IPS-18a (cell line): ENCODE data around the gene STIMATE.

Experiments
- H3K27ac ChIP-seq: one replicate; pipeline ENCODE4 v1.5.1; 2013; ENCODE audit warnings: low read length
- H3K27me3 ChIP-seq: one replicate; pipeline ENCODE4 v1.6.1; 2013; ENCODE audit warnings: mild to moderate bottlenecking, low read length; ENCODE audit not compliant: control insufficient read depth, insufficient read depth
- H3K36me3 ChIP-seq: one replicate; pipeline ENCODE4 v1.6.1; 2013; ENCODE audit warnings: low read depth, low read length; ENCODE audit not compliant: control insufficient read depth
- H3K4me1 ChIP-seq: one replicate; pipeline ENCODE4 v1.6.1; 2013; ENCODE audit warnings: low read depth, low read length; ENCODE audit not compliant: control insufficient read depth
- H3K4me3 ChIP-seq: one replicate; pipeline ENCODE4 v1.5.1; 2013; ENCODE audit warnings: low read length
- H3K9ac ChIP-seq: one replicate; pipeline ENCODE4 v1.6.1; 2013; ENCODE audit warnings: mild to moderate bottlenecking, low read length, moderate library complexity
- H3K9me3 ChIP-seq: one replicate; pipeline ENCODE4 v1.6.1; 2013; ENCODE audit warnings: low read depth, low read length; ENCODE audit not compliant: control insufficient read depth

STIMATE gene

GRCh38 chr3:52879090-52879489 is 18.3 kb downstream of the STIMATE start:
- Histone ChIP-seq H3K36me3 (no peaks in the 10 kb centered on the region), H3K27me3 (no peaks in the 10 kb centered on the region), H3K27ac (no peak overlapping the region), H3K9ac (no peak overlapping the region), H3K4me1 (peaks cover 6% of the 10 kb centered on the region), H3K4me3 (no peak overlapping the region), H3K9me3 (no peaks in the 10 kb centered on the region)

- Histone ChIP-seq H3K9ac (no peak overlapping the region), H3K4me3 (no peak overlapping the region), H3K36me3 (no peaks in the 10 kb centered on the region), H3K27me3 (no peaks in the 10 kb centered on the region), H3K4me1 (peaks cover 6% of the 10 kb centered on the region), H3K27ac (no peak overlapping the region), H3K9me3 (no peaks in the 10 kb centered on the region)
Observed at GRCh38 chr3:52877085-52877484, 20.3 kb downstream of the STIMATE start.

DNA sequence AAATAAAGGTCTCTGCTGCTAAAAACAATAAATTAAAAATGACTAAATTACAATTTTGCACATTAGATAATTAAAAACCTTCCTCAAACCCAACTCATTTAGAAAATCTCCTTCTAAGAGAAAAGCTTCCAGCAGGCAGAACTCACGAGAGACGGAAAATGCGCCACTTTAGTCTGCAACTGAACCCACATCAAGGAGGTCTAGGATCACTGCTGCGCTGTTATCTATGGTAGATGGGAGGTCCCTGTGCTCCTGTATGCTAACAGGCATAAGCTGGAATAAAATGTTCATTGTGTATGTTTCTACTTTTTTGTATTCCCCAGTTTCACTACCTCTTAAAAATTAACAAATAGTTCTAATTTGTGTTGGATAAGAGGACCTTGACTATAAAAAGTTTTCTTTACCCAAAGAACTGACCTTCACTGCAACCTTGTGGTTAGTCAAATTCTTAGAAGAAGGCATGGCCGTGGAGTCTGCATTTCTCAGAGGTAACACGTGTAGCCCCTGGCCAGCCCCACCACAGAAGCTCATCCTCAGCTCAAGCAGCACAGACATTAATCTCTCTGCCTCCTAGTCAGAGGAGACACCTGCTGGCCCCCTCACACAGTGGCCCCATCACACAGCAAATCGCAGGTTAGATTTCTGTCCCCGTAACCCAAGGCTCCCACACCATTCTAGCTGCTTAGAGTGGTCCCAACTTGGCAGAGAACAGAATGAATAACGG is 22.3 kb downstream of the STIMATE start:
- Histone ChIP-seq H3K4me1 (peaks cover 6% of the 10 kb centered on the region), H3K9ac (no peak overlapping the region), H3K27me3 (no peaks in the 10 kb centered on the region), H3K9me3 (no peaks in the 10 kb centered on the region), H3K4me3 (no peak overlapping the region), H3K36me3 (no peaks in the 10 kb centered on the region), H3K27ac (no peak overlapping the region)

DNA sequence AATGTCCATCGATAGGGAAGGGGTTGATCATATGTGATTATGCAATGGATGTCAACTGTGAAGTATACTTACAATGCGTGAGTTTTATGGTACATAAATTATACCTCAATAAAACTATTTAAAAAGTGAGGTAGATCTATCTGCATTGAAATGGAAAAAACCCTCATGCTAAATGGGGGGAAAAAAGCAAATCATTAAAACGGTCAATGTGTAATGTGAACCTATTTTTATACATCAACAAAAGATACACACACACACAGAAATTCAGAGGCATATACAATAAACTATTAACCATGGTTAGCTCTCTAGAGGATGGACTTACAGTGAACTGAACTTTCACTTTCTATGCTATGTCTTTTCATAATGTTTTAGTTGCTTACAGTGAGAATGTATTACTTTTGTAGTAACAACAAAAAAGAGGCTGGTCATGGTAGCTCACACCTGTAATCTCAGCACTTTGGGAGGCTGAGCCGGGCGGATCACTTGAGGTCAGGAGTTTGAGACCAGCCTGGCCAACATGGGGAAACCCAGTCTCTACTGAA is 23.1 kb downstream of the STIMATE start:
- Histone ChIP-seq H3K27ac (no peak overlapping the region), H3K9me3 (no peaks in the 10 kb centered on the region), H3K9ac (no peak overlapping the region), H3K4me1 (peaks cover 6% of the 10 kb centered on the region), H3K4me3 (no peak overlapping the region), H3K36me3 (no peaks in the 10 kb centered on the region), H3K27me3 (no peaks in the 10 kb centered on the region)

DNA sequence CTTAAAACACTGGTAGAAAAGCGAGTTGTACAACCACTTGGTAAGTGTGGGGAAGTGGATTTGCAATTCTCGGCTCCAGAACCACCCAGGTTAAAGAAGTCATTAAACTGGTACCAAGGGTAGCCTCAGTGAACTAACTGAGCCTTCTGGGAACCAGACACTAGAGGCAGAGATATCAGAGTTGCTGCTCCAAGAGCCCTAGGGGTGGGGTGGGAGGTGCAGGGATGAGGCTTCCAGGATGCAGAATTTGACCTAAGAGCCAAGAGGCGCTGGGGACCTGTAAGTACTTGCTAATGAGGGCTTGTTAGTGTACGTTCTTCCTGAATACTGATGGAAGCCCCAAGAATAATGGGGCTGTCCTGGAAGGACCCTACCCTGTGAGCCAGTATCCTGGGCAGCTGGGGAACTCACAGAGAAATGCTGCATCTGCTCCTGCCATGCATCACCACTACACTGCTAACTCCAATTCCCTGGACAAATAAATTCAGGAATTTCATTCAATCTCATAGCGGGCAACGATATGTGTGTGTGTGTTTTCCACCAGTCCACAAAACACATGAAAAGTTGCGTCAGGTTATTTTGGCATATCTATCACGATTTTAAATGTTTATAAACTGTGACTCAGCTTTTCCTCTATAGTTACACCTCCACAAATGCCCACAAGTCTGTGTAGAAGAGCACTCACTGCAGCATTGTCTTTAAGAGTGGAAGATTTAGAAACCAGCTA is 23.8 kb downstream of the STIMATE start:
- H3K9ac ChIP-seq, result no peak overlapping the region
- H3K36me3 ChIP-seq, result no peaks in the 10 kb centered on the region
- peaks cover 6% of the 10 kb centered on the region for H3K4me1 ChIP-seq
- H3K4me3 ChIP-seq, result no peak overlapping the region
- H3K27ac ChIP-seq, result no peak overlapping the region
- H3K27me3 ChIP-seq, result no peaks in the 10 kb centered on the region
- no peaks in the 10 kb centered on the region for H3K9me3 ChIP-seq

DNA sequence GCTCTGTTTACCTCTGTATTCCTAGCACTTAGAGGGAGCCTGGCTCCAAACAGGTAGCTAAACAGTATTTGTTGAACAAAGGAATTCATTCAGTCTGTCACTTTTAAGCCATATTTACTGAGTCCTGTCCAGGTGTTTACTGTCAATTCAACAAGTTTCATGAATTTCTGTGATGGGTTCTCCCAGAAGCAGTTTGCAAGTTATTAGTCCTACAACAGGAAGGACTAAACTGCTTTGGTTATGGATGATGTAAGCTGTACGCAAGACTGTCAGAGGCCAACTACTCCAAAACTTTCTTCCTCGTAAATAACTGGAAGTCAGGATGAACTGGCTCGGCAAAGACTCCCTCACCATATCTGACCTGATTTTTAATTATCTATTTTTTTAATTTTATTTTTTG is 25.1 kb downstream of the STIMATE start:
- Histone ChIP-seq H3K9ac (no peak overlapping the region), H3K4me1 (peaks cover 6% of the 10 kb centered on the region), H3K9me3 (no peaks in the 10 kb centered on the region), H3K4me3 (no peak overlapping the region), H3K27me3 (no peaks in the 10 kb centered on the region), H3K27ac (no peak overlapping the region), H3K36me3 (no peaks in the 10 kb centered on the region)

- Histone ChIP-seq H3K9ac (no peak overlapping the region), H3K4me3 (no peak overlapping the region), H3K4me1 (peaks cover 6% of the 10 kb centered on the region), H3K27me3 (no peaks in the 10 kb centered on the region), H3K9me3 (no peaks in the 10 kb centered on the region), H3K27ac (no peak overlapping the region), H3K36me3 (no peaks in the 10 kb centered on the region)
Observed at GRCh38 chr3:52871761-52872160, 25.6 kb downstream of the STIMATE start.

DNA sequence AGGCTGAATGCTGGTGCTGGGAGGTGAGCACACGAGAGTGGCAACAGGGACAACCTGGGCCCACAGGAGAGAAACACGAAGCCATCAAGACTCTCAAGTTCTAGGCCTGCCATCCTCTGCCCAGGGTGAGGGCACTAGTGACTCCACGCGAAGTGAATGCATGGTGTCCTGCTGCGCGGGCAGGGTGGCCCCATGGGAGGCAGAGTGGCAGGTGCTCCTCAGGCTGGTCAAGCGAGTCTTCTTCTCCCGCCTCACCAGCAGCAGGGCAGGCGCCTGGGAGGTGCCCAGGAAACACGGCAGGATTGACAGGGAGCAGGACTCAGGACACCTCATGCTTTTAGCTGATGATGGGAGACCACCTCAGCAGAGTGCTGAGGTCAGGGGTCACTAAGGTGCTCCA is 26.9 kb downstream of the STIMATE start:
- no peaks in the 10 kb centered on the region for H3K9me3 ChIP-seq

DNA sequence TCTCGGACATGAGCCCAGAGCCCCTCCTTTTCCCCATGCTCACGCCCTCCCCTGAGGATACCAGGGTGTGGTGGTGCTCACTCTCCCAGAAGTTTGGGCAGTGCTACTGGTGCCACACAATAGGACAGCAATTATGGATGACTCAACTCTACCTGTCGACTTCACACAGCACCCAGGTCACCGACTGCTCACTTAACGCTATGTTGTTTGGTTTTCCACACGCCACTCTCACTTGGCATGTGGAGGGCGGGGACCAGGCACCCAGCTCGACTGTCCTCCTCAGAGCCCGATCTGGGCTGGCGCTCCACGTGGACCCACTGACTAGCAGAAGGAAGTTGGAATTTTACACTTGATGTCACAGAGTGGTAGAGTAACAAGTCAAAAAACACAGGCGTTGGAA is 30.9 kb downstream of the STIMATE start:
- Histone ChIP-seq H3K4me3 (no peak overlapping the region), H3K27ac (no peak overlapping the region), H3K4me1 (no peaks in the 10 kb centered on the region), H3K27me3 (no peaks in the 10 kb centered on the region), H3K36me3 (no peaks in the 10 kb centered on the region), H3K9ac (no peak overlapping the region), H3K9me3 (no peaks in the 10 kb centered on the region)

More for the DNA sequence above, 26.9 kb downstream of the STIMATE start:
- Histone ChIP-seq H3K36me3 (no peaks in the 10 kb centered on the region), H3K9ac (no peak overlapping the region), H3K4me3 (no peak overlapping the region), H3K27me3 (no peaks in the 10 kb centered on the region), H3K4me1 (peaks cover 2% of the 10 kb centered on the region), H3K27ac (no peak overlapping the region)

DNA sequence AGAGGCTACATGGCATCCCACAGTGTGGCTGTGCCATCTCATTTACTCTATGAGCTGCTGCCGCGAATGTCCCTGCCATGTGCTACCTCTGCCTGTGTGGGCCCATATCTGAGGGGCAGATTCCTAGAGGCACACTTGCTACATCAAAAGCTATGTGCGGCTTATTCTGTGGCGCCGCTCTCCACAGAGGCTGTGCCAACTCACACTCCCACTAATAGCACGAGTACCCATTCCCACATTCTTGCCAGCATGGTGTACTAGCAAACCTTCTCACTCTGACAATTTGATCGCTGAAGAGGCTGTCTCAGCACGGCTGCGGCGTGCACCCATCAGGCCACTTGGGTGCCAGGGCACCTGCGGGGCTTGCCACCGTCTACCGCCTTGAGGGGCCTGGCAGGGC is 31.4 kb downstream of the STIMATE start:
- H3K4me3 ChIP-seq, result no peak overlapping the region
- H3K9ac ChIP-seq, result no peak overlapping the region
- H3K4me1 ChIP-seq, result no peaks in the 10 kb centered on the region
- H3K36me3 ChIP-seq, result no peaks in the 10 kb centered on the region
- H3K27me3 ChIP-seq, result no peaks in the 10 kb centered on the region
- H3K27ac ChIP-seq, result no peak overlapping the region
- H3K9me3 ChIP-seq, result no peaks in the 10 kb centered on the region

DNA sequence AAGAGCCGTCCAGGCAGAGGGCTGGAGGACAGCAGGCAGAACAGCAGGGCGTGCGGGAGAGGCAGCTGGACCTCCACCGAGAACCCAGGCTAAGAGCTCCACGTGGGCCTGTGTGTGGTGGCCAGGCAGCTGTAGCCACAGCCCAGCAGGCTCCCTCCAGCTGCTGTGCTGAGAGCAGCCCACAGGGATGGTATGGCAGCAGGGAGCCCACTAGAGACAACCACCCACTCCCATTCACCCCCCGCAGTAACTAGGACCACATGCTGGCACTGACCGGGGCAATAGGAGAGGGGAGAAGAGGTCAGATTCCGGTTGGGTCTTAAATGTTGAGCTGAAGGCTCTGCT is 37.0 kb downstream of the STIMATE start:
- Histone ChIP-seq H3K9me3 (no peaks in the 10 kb centered on the region), H3K9ac (no peak overlapping the region), H3K27me3 (no peaks in the 10 kb centered on the region), H3K27ac (no peak overlapping the region), H3K4me3 (no peak overlapping the region), H3K4me1 (no peaks in the 10 kb centered on the region), H3K36me3 (no peaks in the 10 kb centered on the region)
